Lung microvascular endothelial cell (primary cell): ENCODE measurements around the gene PLAC8. TPM values are rescaled to one million over a fixed set of nuclear protein-coding genes. Genes with fewer than 3 reads are reported as not detected.
A peak's percentile ranks its signal among the peaks of the same experiment; 100 is the strongest.
"Not testable (repeated sequence)": the region's sequence is repeated elsewhere in the genome, so short reads cannot be mapped to it uniquely, and the experiment has no call there.

ENCODE experiments used
- DNase-seq, 2 donors: peaks; one replicate each; pipeline versions ENCODE4 v3.0.0 to v3.0.0-alpha.2; 2010; ENCODE audit warnings: low read depth in 2 of 2
- total RNA-seq: library from RNA; depleted of rRNA; stranded (reverse); fragments of >200 nt; gene quantifications from 2 replicates; pipeline ENCODE4 v1.2.1, GENCODE V29; 2014

Gene PLAC8
- total RNA-seq, 1 donor from 2014 or later = 0.20 TPM

DNA sequence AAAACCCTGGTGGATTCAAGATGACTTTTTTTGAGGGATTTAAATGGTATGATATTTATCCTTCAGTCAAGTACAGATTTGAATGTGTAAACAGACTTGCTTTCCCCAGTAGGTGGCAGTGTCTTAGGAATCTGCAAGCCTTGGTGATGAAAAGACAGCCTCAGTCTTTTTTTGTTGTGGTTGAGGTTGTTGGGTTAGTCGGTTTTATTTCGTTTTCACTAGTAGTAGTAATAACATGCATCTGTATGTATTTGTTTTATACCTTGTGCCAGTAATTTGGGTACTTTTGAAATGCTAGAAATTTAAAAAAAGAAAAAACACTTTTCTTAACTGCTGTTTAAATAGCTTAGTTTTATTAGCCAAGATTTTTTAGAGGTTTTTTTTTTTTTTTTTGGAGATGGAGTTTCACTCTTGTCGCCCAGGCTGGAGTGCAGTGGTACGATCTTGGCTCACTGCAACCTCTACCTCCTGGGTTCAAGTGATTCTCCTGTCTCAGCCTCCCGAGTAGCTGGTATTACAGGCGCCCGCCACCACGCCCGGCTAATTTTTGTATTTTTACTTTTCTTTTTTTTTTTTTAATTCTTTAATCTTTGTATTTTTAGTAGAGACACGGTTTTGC lies 40.3 kb downstream of the PLAC8 start:
- peak; percentile 86 for DNase-seq

DNA sequence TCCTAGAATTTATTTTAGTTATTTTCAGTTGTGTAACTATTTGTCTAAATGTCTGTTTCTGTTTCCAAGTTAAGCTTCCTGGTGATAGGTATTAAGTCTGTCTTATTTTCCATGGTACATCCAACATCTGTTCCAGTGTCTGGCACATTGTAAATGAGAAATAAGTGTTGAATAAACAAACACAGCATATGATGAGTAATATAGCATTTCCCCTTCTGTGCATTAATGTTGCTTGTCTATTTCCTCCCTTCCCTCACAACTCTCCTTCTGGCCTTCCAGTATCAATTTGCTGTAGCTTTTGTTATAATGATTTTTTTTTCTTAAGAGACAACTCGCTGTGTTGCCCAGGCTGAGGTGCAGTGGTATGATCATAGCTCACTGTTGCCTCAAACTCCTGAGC lies 43.4 kb downstream of the PLAC8 start:
- peak; percentile 79 to 83 for DNase-seq

- DNase-seq = no peak
Observed at GRCh38 chr4:83067058-83067639, 47.4 kb downstream of the PLAC8 start.

DNA sequence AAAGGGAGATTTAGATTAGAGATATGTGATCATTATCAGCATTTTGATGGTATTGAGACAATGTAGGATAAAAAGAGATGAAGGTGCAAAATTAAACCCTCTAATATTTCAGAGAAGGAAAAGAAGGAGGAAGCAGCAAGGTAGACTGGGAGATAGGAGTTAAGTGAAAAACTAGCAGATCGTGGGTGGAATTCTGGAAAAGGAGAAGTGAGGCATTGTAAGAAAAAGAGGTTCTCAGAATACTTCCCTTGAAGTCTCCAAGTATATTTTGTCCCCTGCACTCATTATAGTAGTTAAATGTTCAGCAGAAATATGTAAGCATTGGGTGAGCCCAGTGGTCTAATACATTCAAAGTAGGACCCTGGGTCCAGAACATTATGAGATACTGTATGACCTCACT lies 49.3 kb downstream of the PLAC8 start:
- DNase-seq = no peak

- no peak for DNase-seq
Observed at GRCh38 chr4:83062739-83063138, 51.8 kb downstream of the PLAC8 start.

- peak; percentile 33 to 66 for DNase-seq
Observed at GRCh38 chr4:83054928-83055327, 59.6 kb downstream of the PLAC8 start.

DNA sequence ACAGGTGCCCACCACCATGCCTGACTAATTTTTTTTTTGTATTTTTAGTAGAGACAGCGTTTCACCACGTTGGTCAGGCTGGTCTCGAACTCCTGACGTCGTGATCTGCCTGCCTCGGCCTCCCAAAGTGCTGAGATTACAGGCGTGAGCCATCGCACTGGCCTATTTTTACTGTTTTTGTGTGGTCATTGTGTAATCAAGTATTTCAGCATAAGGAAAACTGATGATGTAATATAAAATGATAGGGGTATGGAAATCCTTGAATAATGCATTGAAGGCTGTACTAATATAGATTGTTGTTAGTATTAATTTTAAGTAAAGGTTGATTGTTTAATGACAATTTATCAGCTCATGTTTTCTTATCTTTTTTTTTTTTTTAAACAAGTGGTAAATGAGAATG lies 65.7 kb downstream of the PLAC8 start:
- DNase-seq = not testable (repeated sequence)

DNA sequence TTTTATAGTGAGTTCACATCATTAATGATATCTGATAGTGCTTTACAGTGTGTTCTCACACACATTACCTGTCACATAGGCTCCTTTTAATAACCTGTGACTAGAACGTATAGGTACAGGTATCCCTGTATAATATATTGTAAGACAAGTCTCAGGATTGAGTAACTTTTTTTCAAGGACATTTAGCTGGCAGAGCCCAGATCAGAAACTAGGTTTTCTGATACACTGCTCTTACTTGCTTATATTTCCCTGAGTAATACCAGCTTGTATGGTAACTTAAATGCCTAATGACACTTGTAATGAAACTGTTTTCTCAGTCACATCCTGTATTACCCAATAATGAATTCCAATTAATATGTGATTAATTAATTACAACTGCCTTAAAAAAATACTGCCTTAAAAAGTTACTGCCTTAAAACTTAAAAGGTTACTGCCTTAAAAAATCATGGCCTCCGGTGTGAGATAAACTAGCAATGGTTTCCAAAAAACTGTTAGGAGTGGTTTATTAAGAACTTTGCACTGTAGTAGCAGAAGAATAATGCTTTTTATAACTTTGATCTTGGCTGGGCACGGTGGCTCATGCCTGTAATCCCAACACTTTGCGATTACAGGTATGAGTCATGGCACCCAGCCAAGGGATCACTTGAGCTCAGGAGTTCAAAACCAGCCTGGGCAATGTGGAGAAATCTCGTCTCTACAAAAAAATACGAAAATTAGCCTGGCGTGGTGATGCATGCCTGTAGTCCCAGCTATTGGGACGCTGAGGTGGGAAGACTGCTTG lies 67.6 kb downstream of the PLAC8 start:
- DNase-seq = no peak

- DNase-seq = no peak
Observed at GRCh38 chr4:83043801-83044407, 70.6 kb downstream of the PLAC8 start.

DNA sequence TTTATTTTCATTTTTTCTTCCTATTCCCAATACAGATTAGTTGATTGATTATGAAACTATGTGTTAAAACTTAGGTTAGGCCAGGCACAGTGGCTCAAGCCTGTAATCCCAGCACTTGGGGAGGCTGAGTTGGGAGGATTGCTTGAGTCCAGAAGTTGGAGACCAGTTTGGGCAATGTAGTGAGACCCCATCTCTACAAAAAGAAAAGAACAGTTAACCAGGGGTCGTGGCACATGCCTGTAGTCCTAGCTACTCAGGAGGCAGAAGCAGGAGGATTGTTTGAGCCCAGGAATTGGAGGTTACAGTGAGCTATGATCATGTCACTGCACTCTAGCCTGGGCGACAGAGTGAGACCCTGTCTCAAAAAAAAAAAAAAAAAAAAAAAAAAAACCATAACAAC lies 71.4 kb downstream of the PLAC8 start:
- not testable (repeated sequence) for DNase-seq

GRCh38 chr4:83040269-83040668 lies 74.3 kb downstream of the PLAC8 start:
- no peak for DNase-seq

Other genes with a start within 250 kb of the PLAC8 start
- gene SEC31A, start 223.6 kb downstream of the PLAC8 start, total RNA-seq = 149 and 166 TPM in 2 replicates
- 4.8 and 5.8 TPM in 2 replicates for gene THAP9, start 214.0 kb downstream of the PLAC8 start, total RNA-seq
- gene LIN54, start 103.9 kb downstream of the PLAC8 start, total RNA-seq = 6.3 and 7.5 TPM in 2 replicates
- 73.2 and 82.6 TPM in 2 replicates for gene COPS4, start 79.5 kb downstream of the PLAC8 start, total RNA-seq
- gene COQ2, start 170.1 kb upstream of the PLAC8 start, total RNA-seq = 18.7 and 20.5 TPM in 2 replicates
- 4.4 and 7.3 TPM in 2 replicates for gene HPSE, start 220.1 kb upstream of the PLAC8 start, total RNA-seq